Ureter (tissue), 1 donor: ENCODE data around the gene SORCS2. TPM values are rescaled to one million over a fixed set of nuclear protein-coding genes. Genes with fewer than 3 reads are reported as not detected.
A peak's percentile ranks its signal among the peaks of the same experiment; 100 is the strongest.

Experiments
- DNase-seq: peaks from one replicate; pipeline ENCODE4 v3.0.0-alpha.2; 2020; ENCODE audit warnings: low spot score
- total RNA-seq: library from RNA; stranded (reverse); gene quantifications from one replicate; pipeline ENCODE4 v1.2.4, GENCODE V29; 2023
- donor health status: DM: yes; HTN: yes; CAD: no.

The SORCS2 gene
- total RNA-seq, 1 donor from 2014 or later, result 2.8 TPM

GRCh38 chr4:7648544-7649395 is 456.4 kb downstream of the SORCS2 start:
- DNase-seq, result no peak

GRCh38 chr4:7649411-7649740 is 457.0 kb downstream of the SORCS2 start:
- DNase-seq, result no peak

- no peak for DNase-seq
Measured at GRCh38 chr4:7649741-7650531, 457.6 kb downstream of the SORCS2 start.

GRCh38 chr4:7650606-7651385 is 458.5 kb downstream of the SORCS2 start:
- no peak for DNase-seq

GRCh38 chr4:7651461-7651921 is 459.2 kb downstream of the SORCS2 start:
- DNase-seq, result peak; percentile 74

GRCh38 chr4:7652006-7652405 is 459.7 kb downstream of the SORCS2 start:
- no peak for DNase-seq

- DNase-seq, result no peak
Measured at GRCh38 chr4:7652451-7652881, 460.1 kb downstream of the SORCS2 start.

GRCh38 chr4:7652906-7653305 is 460.6 kb downstream of the SORCS2 start:
- DNase-seq, result no peak

- no peak for DNase-seq
Measured at GRCh38 chr4:7653510-7654369, 461.4 kb downstream of the SORCS2 start.

- no peak for DNase-seq
Measured at GRCh38 chr4:7654550-7655445, 462.5 kb downstream of the SORCS2 start.

GRCh38 chr4:7655511-7656243 is 463.3 kb downstream of the SORCS2 start:
- no peak for DNase-seq

- no peak for DNase-seq
Measured at GRCh38 chr4:7656244-7656800, 464.0 kb downstream of the SORCS2 start.

- no peak for DNase-seq
Measured at GRCh38 chr4:7657545-7658297, 465.4 kb downstream of the SORCS2 start.

GRCh38 chr4:7658341-7659204 is 466.2 kb downstream of the SORCS2 start:
- DNase-seq, result no peak

GRCh38 chr4:7659429-7660175 is 467.3 kb downstream of the SORCS2 start:
- DNase-seq, result no peak

GRCh38 chr4:7660176-7661039 is 468.1 kb downstream of the SORCS2 start:
- DNase-seq, result no peak
